GM06990 (cell line): ENCODE data around the gene SEC24B.
"Not testable (repeated sequence)": the region's sequence is repeated elsewhere in the genome, so short reads cannot be mapped to it uniquely, and the experiment has no call there.

Experiments used
- DNase-seq: peaks from one replicate; pipeline ENCODE4 v3.0.0-alpha.2; 2011; ENCODE audit not compliant: insufficient read length; ENCODE audit errors: extremely low read depth
- H3K27me3 ChIP-seq: replicated peaks from 2 replicates; pipeline ENCODE4 v1.6.0; 2011; ENCODE audit warnings: low read length; ENCODE audit not compliant: control insufficient read depth, insufficient read depth
- H3K36me3 ChIP-seq: 2 replicates; pipeline ENCODE4 v1.5.1; 2011; ENCODE audit warnings: low read length; ENCODE audit not compliant: control insufficient read depth, insufficient read depth
- H3K4me3 ChIP-seq: replicated peaks from 2 replicates; pipeline ENCODE4 v1.5.1; 2011; ENCODE audit warnings: low read depth, mild to moderate bottlenecking, control low read depth, low read length
- TF ChIP-seq, protein P1 (sequence below): IDR thresholded peaks from 2 replicates; pipeline ENCODE4 v1.5.1; 2011; ENCODE audit warnings: low read length, control low read depth, mild to moderate bottlenecking, inconsistent platforms; ENCODE audit not compliant: insufficient read depth, poor library complexity, severe bottlenecking

Gene SEC24B

GRCh38 chr4:109548655-109549054 is 115.0 kb downstream of the SEC24B start:
- H3K27me3 ChIP-seq: no peaks in the 10 kb centered on the region
- no peak for DNase-seq
- no peak overlapping the region for H3K4me3 ChIP-seq
- H3K36me3 ChIP-seq: no peaks in the 10 kb centered on the region
- TF ChIP-seq, protein P1, sequence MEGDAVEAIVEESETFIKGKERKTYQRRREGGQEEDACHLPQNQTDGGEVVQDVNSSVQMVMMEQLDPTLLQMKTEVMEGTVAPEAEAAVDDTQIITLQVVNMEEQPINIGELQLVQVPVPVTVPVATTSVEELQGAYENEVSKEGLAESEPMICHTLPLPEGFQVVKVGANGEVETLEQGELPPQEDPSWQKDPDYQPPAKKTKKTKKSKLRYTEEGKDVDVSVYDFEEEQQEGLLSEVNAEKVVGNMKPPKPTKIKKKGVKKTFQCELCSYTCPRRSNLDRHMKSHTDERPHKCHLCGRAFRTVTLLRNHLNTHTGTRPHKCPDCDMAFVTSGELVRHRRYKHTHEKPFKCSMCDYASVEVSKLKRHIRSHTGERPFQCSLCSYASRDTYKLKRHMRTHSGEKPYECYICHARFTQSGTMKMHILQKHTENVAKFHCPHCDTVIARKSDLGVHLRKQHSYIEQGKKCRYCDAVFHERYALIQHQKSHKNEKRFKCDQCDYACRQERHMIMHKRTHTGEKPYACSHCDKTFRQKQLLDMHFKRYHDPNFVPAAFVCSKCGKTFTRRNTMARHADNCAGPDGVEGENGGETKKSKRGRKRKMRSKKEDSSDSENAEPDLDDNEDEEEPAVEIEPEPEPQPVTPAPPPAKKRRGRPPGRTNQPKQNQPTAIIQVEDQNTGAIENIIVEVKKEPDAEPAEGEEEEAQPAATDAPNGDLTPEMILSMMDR: no peak

- H3K36me3 ChIP-seq: no peaks in the 10 kb centered on the region
- H3K27me3 ChIP-seq: no peaks in the 10 kb centered on the region
- TF ChIP-seq, protein P1: no peak
- no peak overlapping the region for H3K4me3 ChIP-seq
- DNase-seq: no peak
Observed at GRCh38 chr4:109552237-109552636, 118.6 kb downstream of the SEC24B start.

GRCh38 chr4:109553130-109553529 is 119.5 kb downstream of the SEC24B start:
- Histone ChIP-seq H3K36me3 (no peaks in the 10 kb centered on the region), H3K27me3 (no peaks in the 10 kb centered on the region), H3K4me3 (no peak overlapping the region)
- no peak for DNase-seq
- TF ChIP-seq, protein P1: no peak

DNA sequence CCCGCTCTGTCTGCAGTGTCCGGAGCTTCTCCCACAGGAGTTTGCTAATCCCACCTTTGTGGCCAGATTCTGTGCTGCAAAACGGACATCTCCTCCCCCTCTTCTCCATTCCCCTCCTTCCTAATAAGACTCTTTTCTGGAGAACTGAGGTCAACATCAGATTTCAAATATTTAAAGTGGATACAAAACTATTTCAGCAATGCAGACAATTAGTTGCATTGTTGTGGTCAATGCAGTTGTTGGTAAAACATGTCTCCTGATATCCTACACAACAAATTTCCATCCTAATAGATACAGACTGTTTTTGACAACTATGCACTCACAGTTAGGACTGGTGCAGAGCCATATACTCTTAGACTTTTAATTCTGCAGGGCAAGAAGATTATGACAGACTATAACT is 121.4 kb downstream of the SEC24B start:
- TF ChIP-seq, protein P1: no peak
- no peak for DNase-seq
- Histone ChIP-seq H3K4me3 (no peak overlapping the region), H3K36me3 (no peaks in the 10 kb centered on the region), H3K27me3 (no peaks in the 10 kb centered on the region)

DNA sequence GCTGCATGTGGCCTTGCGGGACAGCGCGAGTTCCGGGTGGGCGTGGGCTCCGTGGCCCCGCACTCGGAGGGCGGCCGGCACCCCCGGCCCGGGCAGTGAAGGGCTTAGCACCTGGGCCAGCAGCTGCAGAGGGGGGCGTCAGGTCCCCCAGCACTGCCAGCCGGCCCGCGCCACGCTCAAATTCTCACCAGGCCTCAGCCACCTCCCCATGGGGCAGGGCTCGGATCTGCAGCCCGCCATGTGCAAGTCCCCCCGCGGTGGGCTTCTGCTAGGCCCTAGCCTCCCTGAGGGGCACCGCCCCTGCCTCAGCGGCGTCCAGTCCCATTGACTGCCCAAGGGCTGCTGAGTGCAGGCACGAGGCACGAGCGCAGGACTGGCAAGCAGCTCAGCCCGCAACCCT is 123.8 kb downstream of the SEC24B start:
- no peak for DNase-seq
- Histone ChIP-seq H3K36me3 (no peaks in the 10 kb centered on the region), H3K4me3 (no peak overlapping the region), H3K27me3 (no peaks in the 10 kb centered on the region)
- TF ChIP-seq, protein P1: no peak

DNA sequence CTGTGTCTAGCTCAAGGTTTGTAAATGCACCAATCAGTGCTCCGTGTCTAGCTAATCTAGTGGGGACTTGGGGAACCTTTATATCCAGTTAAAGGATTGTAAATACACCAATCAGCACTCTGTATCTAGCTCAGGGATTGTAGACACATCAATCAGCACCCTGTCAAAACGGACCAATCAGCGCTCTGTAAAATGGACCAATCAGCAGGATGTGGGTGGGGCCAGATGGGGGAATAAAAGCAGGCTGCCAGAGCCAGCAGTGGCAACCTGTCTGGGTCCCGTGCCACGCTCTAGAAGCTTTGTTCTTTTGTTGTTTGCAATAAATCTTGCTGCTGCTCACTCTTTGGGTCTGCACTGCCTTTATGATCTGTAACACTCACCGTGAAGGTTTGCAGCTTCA is 124.5 kb downstream of the SEC24B start:
- H3K27me3 ChIP-seq, H3K36me3 ChIP-seq, H3K4me3 ChIP-seq, DNase-seq: not testable (repeated sequence)
